DMS53 (cell line): ENCODE results near the gene KRTAP6-1.

Source experiments
- DNase-seq: peaks from one replicate; lab custom pipeline; 2025; lab: John Stamatoyannopoulos, UW

KRTAP6-1 gene, protein sequence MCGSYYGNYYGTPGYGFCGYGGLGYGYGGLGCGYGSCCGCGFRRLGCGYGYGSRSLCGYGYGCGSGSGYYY

GRCh38 chr21:30613836-30614235 is at the start of gene KRTAP6-1:
Gene KRTAP6-1, minus strand, starts transcription at chr21:30613930. Its CDS starts 26 bp downstream, at chr21:30613904.
- peak; percentile 46 for DNase-seq

- no peak for DNase-seq
These were observed 39.2 kb upstream of the KRTAP6-1 start for GRCh38 chr21:30652891-30653290.

GRCh38 chr21:30646904-30647414 is 33.2 kb upstream of the KRTAP6-1 start:
- peak; percentile 37 for DNase-seq

GRCh38 chr21:30642564-30642963 is 28.8 kb upstream of the KRTAP6-1 start, which contains the start of gene KRTAP20-3:
Gene KRTAP20-3, plus strand, starts transcription at chr21:30642864.
- DNase-seq = no peak

DNA sequence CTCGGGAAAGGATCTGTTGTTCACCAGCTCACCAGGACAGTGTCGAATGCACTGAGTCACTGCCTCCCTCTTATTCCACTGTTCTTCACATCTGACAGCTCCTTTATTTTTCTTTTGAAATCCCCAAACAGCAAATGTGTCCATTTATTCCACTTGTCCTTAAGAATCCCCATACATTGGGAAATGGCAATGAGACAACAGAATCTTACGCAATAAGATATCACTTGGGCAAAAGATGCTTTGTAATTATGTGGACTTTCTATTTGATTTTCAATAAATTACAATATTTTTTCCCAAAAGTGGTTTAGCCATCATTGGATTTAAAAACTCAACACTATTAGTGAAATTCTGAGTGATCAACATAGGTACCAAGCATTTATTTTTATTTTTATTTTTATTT is 25.0 kb upstream of the KRTAP6-1 start:
- DNase-seq = no peak

DNA sequence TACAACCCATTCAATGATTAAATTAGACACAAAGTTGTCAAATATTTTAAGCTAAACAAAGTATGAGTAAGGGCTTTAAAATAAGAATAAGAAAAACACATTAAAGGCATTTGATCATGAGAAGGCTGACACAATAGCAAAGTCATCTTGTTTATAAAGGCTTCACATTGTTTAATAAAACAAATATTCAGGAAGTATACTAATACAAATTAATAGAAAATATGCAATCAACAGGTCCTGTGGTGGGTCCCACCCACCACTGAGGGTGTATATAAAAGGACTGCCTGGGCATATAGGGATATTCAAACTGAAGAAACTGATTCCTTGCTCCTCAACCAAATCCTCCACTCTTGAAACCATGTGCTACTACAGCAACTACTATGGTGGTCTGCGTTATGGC is 21.2 kb upstream of the KRTAP6-1 start, which contains the start of gene KRTAP20-2:
TSS of gene KRTAP20-2 (plus strand) at position 301 of the 400 bp plus-strand sequence. CDS start at position 359, 58 bp downstream.
- DNase-seq = no peak

DNA sequence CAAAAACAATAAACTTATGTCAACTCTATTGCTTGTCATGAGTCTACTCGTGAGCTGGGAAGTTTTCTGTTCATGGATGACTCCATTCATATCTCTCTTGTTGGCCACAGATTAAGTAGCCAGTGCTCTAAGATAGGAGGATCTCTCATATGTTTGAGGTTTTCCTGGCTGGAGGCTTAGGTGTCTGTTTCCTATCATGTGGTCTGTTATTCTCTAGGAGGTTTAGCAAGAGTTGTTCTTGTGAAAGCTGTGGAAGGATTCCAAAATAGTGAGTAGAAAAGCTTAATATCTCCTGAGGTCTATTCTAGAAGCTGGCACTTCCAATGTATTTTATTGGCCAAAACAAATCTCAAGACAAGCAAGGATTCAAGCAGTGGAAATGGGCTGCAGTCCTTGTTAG is 15.5 kb upstream of the KRTAP6-1 start:
- DNase-seq = no peak

GRCh38 chr21:30628109-30628508 is 14.4 kb upstream of the KRTAP6-1 start:
- DNase-seq = no peak

DNA sequence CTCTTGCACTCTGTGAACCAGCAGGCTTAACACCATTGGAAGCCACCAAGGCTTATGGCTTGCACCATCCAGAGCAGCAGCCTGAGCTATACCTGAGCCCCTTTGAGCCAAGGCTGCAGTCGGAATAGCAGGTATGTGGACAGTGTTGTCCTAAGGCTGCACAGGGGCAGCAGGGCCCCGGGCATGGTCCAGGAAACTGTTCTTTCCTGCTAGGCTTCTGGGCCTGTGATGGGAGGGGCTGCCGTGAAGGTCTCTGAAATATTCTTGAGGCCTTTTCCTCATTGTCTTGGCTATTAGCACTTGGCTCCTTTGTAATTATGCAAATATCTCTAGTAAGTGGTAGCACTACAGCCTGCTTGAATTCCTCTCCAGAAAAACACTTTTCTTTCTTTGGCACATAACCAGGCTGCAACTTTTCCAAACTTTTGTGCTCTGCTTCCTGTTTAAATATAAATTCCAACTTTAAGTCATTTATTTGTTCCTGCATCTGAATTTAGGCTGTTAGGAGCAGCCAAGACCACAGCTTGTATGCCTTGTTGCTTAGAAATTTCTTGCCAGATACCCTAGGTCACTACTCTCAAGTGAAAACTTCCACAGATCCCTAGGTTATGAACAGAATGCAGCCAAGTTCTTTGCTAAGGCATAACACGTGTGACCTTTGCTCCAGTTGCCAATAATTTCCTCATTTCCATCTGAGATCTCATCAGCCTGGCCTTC is 11.9 kb upstream of the KRTAP6-1 start:
- DNase-seq = no peak

GRCh38 chr21:30623362-30623761 is 9.6 kb upstream of the KRTAP6-1 start:
- DNase-seq = no peak

DNA sequence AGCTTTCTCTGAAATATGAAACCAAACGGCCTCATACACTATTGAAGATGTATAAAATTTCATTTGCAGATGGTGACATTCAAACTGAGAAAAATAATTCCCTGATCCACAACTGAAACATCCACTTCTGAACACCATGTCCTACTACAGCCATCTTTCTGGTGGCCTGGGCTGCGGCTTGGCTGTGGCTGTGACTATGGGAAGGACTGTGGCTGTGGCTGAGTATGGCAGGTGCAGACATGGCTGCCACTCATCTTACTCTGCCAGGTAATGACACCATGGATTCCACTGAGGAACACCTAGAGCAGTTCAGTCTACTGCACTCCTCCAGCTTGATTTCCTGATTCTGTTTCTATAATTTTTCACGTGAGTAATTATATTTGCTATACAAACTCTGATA is 6.8 kb upstream of the KRTAP6-1 start, which contains the start of gene KRTAP20-4:
TSS of gene KRTAP20-4 (plus strand) at position 106 of the 400 bp plus-strand sequence.
- DNase-seq = peak; percentile 32

DNA sequence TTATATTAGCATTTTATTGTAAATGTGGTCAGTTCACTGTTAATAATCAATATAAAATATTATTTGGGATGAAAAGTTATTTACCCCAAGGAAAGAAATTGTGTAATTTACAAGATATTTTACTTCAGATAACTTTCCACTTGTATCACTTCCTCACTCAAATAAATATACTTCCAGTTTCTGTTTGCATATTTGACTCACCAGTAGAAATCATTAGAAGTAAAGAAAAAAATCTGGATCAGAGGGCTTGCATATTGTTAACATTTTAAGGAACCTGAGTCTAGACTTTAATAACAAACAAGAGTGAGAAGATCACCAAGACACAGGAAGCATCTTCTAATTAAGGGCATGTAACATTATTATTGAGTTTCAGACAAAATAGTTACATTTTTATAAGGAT is 6.3 kb upstream of the KRTAP6-1 start:
- peak; percentile 26 for DNase-seq

GRCh38 chr21:30616125-30616524 is 2.4 kb upstream of the KRTAP6-1 start, which contains the start of gene KRTAP20-1:
Gene KRTAP20-1, plus strand, starts transcription at chr21:30616425. Its CDS starts 30 bp downstream, at chr21:30616455.
- DNase-seq = no peak

DNA sequence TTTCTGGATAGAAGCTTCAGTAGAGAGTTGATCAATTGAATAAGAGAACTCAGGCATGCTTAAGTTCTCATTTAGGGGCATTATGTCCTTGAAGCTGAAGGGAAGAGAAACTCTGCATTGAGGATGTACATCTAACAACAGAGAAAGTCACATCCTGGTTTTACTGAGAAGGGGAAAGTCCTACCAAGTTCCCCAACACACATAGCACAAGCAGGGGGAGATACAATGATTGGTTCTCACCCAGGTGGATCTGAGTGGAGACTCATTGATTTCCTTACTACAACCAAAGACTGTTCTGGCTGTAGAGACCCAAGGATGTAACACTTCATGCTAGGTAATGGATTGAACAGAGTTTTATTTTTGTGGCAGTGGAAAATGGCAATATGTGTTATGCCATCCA is 1.5 kb upstream of the KRTAP6-1 start:
- no peak for DNase-seq

GRCh38 chr21:30612132-30612531 is 1.6 kb downstream of the KRTAP6-1 start:
- no peak for DNase-seq

DNA sequence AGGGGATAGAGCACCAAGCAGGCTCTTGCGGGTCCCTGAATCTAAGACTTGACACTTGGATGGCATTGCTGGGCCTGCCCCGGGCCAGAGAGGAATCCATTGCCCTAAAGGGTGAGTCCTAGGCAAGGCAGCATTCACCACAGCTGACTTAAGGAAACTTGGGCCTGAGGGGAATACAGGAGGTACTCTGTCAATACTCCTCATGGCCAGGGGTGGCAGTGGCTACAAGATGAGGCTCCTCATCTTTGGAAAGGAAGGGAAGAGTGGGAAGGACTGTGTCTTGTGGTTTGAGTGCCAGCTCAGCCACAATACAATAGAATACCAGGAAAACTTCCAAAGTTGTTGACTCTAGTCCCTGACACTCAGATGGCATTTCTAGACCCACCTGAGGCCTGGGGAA is 7.8 kb downstream of the KRTAP6-1 start:
- peak; percentile 27 for DNase-seq

DNA sequence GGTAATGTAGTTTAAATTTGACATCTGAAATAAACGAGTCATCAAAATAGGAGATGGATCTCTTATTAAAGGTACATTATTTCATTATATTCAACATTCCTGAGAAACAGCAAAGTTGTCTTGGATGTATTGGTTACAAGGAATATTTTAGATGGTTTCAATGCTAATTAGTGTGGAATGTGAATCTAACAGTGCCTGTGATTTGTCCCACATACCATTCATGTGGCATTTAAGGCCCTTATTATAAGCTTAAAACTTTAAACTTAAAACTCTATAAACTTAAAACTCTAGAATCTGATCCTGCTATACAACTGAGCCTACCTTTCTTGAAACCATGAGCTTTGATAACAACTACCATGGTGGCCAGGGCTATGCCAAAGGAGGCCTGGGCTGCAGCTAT is 12.9 kb downstream of the KRTAP6-1 start, which contains the start of gene KRTAP22-1:
TSS of gene KRTAP22-1 (plus strand) at position 301 of the 400 bp plus-strand sequence.
- DNase-seq = no peak

- no peak for DNase-seq
These were observed 14.9 kb downstream of the KRTAP6-1 start, which contains the start of gene KRTAP6-2 for GRCh38 chr21:30598802-30599201. Gene KRTAP6-2, minus strand, starts transcription at chr21:30598902. Its CDS starts 28 bp downstream, at chr21:30598874.

DNA sequence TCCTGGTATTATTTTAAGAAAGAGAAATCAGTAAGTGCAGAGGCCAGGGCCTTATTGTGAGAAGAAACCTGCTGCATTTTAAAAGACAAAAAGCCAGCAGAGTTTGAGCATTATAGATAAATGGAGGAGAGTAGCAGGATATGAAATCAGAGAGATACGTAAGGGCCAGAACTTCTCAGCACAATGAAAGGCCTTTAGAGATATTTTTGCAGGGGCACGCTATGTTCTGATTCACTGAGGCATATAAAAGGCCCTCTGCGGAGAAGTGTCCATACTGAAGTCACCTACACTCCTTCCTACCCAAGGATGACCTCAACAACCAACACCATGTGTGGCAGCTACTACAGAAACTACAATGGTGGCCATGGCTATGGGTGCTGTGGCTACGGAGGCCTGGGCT is 21.6 kb downstream of the KRTAP6-1 start, which contains the start of gene KRTAP6-3:
TSS of gene KRTAP6-3 (plus strand) at position 301 of the 400 bp plus-strand sequence. CDS start at position 307, 6 bp downstream.
- no peak for DNase-seq

GRCh38 chr21:30590297-30590696 is 23.4 kb downstream of the KRTAP6-1 start, which contains the start of gene KRTAP22-2:
Gene KRTAP22-2, minus strand, starts transcription at chr21:30590397.
- no peak for DNase-seq

DNA sequence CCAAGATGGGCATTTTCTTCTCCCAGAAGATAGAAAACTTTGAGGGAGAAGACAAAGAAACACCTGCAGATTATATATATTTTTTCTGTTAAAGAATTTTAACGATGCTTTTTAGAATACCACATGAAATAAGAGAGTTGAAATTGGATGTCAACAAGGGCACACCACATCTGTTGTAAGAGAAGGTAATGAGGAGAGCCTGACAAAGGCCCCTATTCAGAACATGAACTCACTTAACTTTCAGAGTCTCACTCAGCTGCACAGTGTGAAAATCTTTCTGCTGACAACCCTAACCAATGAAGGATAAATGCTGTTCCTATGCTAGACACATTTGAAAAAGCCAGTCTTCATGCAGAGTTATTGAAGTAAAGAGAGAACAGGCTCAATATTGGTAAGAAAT is 30.9 kb downstream of the KRTAP6-1 start:
- no peak for DNase-seq

GRCh38 chr21:30580132-30580531 is 33.6 kb downstream of the KRTAP6-1 start:
- DNase-seq = no peak

DNA sequence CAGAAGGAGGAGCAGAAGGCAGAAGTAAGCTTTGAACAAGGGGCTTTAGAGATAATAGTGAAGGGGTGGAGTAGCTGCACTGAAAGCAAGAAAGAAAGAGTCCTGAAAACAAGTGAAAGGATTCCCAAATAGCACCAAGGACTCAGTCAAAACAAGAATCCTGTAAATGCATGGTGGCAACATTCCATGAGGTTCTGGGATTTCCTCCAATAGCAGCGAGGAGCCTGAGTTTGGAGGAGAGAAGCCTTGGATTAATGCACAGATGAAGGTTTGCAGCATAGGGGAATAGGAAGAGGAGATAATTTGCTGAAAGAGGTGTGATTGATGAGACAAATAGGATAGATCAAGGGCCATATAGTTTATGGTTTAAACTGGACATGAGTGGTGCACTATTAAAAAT is 34.4 kb downstream of the KRTAP6-1 start:
- DNase-seq = no peak
